ENCODE measurements around the gene ISG20L2. TPM values are rescaled to one million over a fixed set of nuclear protein-coding genes. Genes with fewer than 3 reads are reported as not detected.
A peak's percentile ranks its signal among the peaks of the same experiment; 100 is the strongest.

Gene ISG20L2
- total RNA-seq, 1 experiment from 2014 or later: 9.6 TPM

DNA sequence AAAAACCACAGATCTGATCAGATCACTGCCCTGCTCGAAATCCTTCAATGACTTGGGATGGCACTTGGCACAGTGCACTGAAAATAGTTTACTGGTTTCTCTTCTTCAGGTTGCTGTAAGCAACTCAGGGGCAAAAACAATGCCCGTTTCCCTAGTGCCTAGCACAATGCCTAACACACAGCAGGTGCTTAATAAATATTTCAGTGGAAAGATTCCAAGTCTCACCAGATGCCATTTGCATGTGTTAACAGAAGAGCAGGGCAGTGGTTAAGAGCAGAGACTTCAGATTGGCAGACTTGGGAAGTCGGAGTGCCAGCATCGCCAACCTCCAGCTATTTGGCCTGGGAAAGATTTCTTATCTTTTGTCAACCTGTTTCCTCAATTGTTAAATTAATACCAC is 11.2 kb downstream of the ISG20L2 start:
- in situ Hi-C loops (cut with HindIII; ENCODE audit: low pct_unique_long_range_greater_than_20kb, low sequenced_read_pairs): no loop called here
- DNase-seq (ENCODE audit: low read depth): no peak

DNA sequence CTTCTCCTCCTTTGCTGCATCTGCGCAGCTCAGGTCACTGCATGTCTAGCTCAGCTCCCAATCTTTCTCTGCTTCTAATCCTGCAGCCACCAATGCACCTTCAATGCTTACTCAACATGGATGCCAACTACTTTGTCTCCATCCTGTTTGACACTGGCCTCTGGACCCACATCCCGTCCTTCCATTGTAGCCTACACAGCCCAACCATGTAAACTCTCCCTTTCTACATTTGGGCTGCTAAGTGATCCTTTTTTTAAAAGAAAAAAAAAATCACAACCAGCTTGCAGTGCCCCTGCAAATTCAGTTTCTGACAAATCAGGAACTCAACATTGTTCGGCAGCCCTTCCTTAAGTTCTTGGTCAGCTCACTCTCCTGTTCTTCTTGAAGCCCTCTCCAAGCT is 13.7 kb downstream of the ISG20L2 start:
- no peak for DNase-seq (ENCODE audit: low read depth)
- in situ Hi-C loops (cut with HindIII; ENCODE audit: low pct_unique_long_range_greater_than_20kb, low sequenced_read_pairs): no loop called here

- DNase-seq (ENCODE audit: low read depth): peak; percentile 50
- in situ Hi-C loops (cut with HindIII; ENCODE audit: low pct_unique_long_range_greater_than_20kb, low sequenced_read_pairs): no loop called here
Measured at GRCh38 chr1:156712626-156713025, 15.9 kb downstream of the ISG20L2 start.

GRCh38 chr1:156711011-156711817 is 17.4 kb downstream of the ISG20L2 start:
- no peak for DNase-seq (ENCODE audit: low read depth)
- in situ Hi-C loops (cut with HindIII; ENCODE audit: low pct_unique_long_range_greater_than_20kb, low sequenced_read_pairs): no loop called here

GRCh38 chr1:156709757-156710489 is 18.6 kb downstream of the ISG20L2 start:
- in situ Hi-C loops (cut with HindIII; ENCODE audit: low pct_unique_long_range_greater_than_20kb, low sequenced_read_pairs): no loop called here
- DNase-seq (ENCODE audit: low read depth): peak; percentile 82

- in situ Hi-C loops (cut with HindIII; ENCODE audit: low pct_unique_long_range_greater_than_20kb, low sequenced_read_pairs): no loop called here
- DNase-seq (ENCODE audit: low read depth): no peak
Measured at GRCh38 chr1:156709031-156709430, 19.5 kb downstream of the ISG20L2 start.

DNA sequence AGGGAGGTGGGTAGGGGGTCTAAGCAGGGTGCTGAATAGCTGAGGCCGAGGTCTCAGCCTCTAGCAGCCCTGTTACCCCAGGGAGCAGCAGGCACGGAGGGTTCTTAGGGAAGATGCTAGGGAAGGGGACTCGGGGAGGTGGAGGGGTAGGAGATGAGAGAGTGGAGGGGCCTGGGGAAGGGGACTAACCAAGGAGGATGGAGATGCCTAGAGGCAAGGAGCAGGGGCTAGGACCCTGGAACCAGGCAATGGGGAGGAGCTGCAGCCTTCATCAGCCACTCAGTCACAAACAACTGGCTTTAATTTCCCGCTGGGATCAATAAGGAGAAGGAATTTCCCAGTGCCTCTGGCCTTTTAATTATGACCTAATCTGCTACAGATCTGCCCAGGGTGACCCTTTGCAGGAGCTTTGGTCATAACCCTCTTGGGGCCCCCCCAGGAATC is 20.3 kb downstream of the ISG20L2 start:
- no peak for DNase-seq (ENCODE audit: low read depth)
- in situ Hi-C loops (cut with HindIII; ENCODE audit: low pct_unique_long_range_greater_than_20kb, low sequenced_read_pairs): no loop called here

DNA sequence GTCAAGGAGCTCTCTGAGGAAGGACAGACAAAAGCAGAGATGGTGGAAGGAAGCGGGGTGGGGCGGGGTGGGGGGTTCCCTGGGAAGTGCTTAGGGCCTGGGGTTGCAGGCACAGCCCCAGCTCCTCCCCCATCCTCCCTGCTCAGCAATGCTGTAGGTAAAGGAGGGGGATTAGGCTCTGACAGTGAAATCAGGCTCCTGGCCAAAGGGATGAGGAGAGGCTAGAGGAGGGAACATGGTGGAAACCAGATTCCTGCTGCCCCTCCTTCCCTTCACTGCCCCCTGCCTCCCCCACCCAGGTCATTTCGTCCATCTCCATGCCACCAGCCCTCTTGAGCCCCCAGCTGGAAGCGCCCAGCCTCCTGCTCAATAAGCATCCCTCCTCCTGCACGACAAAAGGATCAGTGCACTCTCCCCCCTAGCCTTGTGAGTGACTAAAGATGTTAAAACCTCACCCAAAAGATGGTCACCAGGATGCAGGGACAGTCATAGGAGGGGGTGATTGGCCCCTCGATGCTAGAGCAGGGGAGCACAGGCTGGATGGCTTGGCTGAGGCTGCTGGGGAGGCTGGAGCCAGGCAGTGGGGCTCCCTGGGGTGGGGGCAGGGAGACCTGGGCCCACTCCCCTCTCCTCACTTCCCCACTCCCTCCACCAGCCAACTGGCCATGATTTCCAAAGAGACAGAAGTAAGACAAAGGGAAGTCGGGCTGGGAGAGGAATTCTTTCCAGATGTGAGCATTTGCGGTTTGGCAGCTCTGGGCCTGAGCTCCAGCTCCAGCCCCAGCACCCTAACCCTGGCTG is 20.9 kb downstream of the ISG20L2 start:
- in situ Hi-C loops (cut with HindIII; ENCODE audit: low pct_unique_long_range_greater_than_20kb, low sequenced_read_pairs): no loop called here
- DNase-seq (ENCODE audit: low read depth): no peak

GRCh38 chr1:156706657-156707416 is 21.7 kb downstream of the ISG20L2 start:
- in situ Hi-C loops (cut with HindIII; ENCODE audit: low pct_unique_long_range_greater_than_20kb, low sequenced_read_pairs): no loop called here
- no peak for DNase-seq (ENCODE audit: low read depth)

GRCh38 chr1:156705918-156706656 is 22.5 kb downstream of the ISG20L2 start:
- DNase-seq (ENCODE audit: low read depth): no peak
- in situ Hi-C loops (cut with HindIII; ENCODE audit: low pct_unique_long_range_greater_than_20kb, low sequenced_read_pairs): no loop called here

DNA sequence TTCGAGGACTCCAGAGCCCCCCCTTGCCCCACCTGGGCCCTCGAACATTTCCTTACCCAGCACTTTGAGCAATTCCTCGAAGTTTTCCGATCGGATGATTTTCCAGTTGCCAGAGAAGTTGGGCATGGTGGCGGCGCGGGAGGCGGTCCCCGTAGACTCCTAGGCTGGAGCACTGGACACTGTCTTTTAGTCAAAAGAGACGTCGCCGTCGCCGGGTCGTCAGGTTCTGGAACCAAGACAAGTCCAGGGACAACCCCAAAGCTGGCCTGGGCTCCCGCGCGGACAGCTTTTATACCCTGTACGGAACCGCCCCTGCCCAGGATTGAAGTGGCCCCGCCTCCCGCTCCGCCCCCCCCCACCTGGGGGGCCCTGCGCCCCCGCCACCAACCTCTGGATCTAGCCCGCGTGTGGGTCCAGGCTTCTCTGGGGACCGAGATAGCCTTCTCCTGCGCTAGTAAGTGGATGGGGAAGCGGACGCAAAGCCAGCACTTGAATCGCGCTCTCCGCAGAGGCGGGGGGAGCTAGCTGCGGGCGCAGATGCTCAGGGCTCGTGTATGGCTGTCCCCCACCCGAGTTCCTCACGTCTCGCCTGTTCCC is 23.1 kb downstream of the ISG20L2 start, which contains the start of gene CRABP2:
Gene CRABP2 (minus strand): TSS at position 263 of the 597 bp plus-strand sequence. CDS start 137 bp downstream, at position 126.
- DNase-seq (ENCODE audit: low read depth): no peak
- in situ Hi-C loops (cut with HindIII; ENCODE audit: low pct_unique_long_range_greater_than_20kb, low sequenced_read_pairs): no loop called here

DNA sequence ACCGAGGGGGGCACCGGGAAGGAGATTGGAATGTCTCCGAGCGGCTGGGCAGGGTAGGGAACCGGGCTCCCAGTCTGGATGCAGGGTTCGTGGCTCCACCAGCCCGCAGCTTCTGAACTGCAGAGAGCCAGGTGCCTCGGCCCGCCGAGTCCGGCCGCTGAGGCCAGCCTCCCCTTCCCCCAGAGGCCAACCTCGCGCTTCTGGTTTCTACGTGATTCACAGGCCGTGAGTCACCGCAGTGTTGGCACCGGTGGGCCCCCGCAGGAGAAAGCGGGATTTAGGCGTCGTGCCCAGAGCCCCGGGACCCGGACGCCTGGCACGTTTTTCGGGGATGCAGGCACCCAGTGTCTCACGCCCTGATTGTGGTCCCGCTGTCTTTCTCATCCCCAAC is 23.6 kb downstream of the ISG20L2 start:
- in situ Hi-C loops (cut with HindIII; ENCODE audit: low pct_unique_long_range_greater_than_20kb, low sequenced_read_pairs): no loop called here
- no peak for DNase-seq (ENCODE audit: low read depth)

DNA sequence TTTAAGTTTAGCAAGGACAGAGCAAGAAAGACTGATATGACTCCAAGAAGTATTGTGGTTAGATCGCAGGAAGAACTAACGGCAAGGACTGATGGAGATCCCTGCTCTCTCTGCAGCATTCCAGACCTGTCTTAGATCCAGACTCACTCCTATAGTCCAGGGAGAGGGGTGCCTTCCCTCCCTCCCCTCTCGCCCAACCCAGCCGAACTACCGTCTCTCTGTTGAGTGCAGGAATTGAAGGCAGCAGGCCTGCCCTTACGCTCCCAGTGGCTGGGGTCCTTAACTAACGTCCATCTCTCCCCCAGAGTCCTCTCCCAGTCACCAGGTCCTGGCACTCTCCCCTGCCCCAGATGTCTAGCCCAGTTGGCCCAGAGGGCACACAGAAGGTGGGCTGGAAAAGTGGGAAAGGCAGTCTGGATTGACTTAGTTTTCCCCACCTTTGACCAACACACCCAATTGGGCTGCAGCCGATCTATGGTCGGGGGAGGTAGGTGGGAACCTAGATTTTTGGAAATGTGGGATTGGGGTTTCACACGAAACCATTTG is 24.3 kb downstream of the ISG20L2 start:
- in situ Hi-C loops (cut with HindIII; ENCODE audit: low pct_unique_long_range_greater_than_20kb, low sequenced_read_pairs): no loop called here
- no peak for DNase-seq (ENCODE audit: low read depth)

GRCh38 chr1:156703741-156704140 is 24.8 kb downstream of the ISG20L2 start:
- DNase-seq (ENCODE audit: low read depth): no peak
- in situ Hi-C loops (cut with HindIII; ENCODE audit: low pct_unique_long_range_greater_than_20kb, low sequenced_read_pairs): no loop called here

- in situ Hi-C loops (cut with HindIII; ENCODE audit: low pct_unique_long_range_greater_than_20kb, low sequenced_read_pairs): no loop called here
- DNase-seq (ENCODE audit: low read depth): no peak
Measured at GRCh38 chr1:156703336-156703735, 25.2 kb downstream of the ISG20L2 start.

- DNase-seq (ENCODE audit: low read depth): no peak
- in situ Hi-C loops (cut with HindIII; ENCODE audit: low pct_unique_long_range_greater_than_20kb, low sequenced_read_pairs): no loop called here
Measured at GRCh38 chr1:156700736-156701531, 27.6 kb downstream of the ISG20L2 start.
